SK-N-SH treated with all-trans-retinoic acid at 6 μM for 48 hours (cell line): ENCODE results near the gene GRID1.

Experiments
- CSDC2 ChIP-seq: fragments of 250-450 bp; sonication (Bioruptor Pico); IDR thresholded peaks from 2 replicates; pipeline ENCODE4 v1.5.0; 2020; ENCODE audit warnings: mild to moderate bottlenecking, moderate library complexity
- CSRNP3 ChIP-seq: fragments of 250-450 bp; sonication (Bioruptor Pico); IDR thresholded peaks from 2 replicates; pipeline ENCODE4 v1.5.1; 2021; ENCODE audit warnings: mild to moderate bottlenecking, moderate library complexity
- OSR1 ChIP-seq: fragments of 250-450 bp; sonication (Bioruptor Pico); IDR thresholded peaks from 2 replicates; pipeline ENCODE4 v1.8.0; 2022; ENCODE audit warnings: moderate library complexity, mild to moderate bottlenecking, inconsistent platforms
- PATZ1 ChIP-seq: fragments of 250-450 bp; sonication (Bioruptor Pico); IDR thresholded peaks from 2 replicates; pipeline ENCODE4 v1.8.0; 2020; ENCODE audit warnings: mild to moderate bottlenecking, moderate library complexity, borderline replicate concordance
- TOX ChIP-seq: fragments of 250-450 bp; sonication (Bioruptor Pico); IDR thresholded peaks from 2 replicates; pipeline ENCODE4 v1.8.0; 2021; ENCODE audit warnings: mild to moderate bottlenecking, moderate library complexity, borderline replicate concordance
- ZFP3 ChIP-seq: fragments of 250-450 bp; sonication (Bioruptor Pico); IDR thresholded peaks from 2 replicates; pipeline ENCODE4 v1.5.0; 2020; ENCODE audit warnings: mild to moderate bottlenecking, moderate library complexity

DNA sequence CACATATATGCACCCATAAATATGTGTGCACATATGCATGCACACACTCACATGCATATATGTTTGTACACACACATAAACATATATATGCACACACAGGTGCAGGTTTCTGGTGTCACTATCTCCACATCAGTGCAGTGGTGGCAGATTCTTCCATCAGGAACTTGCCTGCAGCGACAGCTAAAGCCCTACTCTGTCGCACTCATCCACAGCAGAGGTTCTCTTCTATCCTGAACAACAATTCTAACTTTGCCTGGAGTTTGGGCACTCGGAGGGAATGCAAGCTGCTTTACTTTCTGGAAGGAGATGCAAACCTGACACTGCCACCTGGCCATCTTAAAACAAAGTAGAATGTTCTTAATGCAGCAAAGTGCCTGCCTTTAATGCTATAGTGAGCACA is 745.8 kb downstream of the GRID1 start:
- TF ChIP-seq CSRNP3 (CRISPR knock-in tag) (no peak), OSR1 (no peak), ZFP3 (no peak), TOX (CRISPR knock-in tag) (no peak), CSDC2 (CRISPR knock-in tag) (no peak), PATZ1 (no peak)
